Transverse colon (tissue), 4 donors: ENCODE results near the gene POLR2F. TPM values are rescaled to one million over a fixed set of nuclear protein-coding genes. Genes with fewer than 3 reads are reported as not detected.

Experiments
- DNase-seq: peaks from one replicate; pipeline ENCODE4 v3.0.0-alpha.2; 2019
- H3K27ac ChIP-seq, 4 donors: fragments of 200-600 bp; sonication (generic); 2 replicates each; pipeline ENCODE4 v1.5.1; 2016 to 2018; ENCODE audit warnings: inconsistent platforms in 4 of 4
- H3K27me3 ChIP-seq: fragments of 200-600 bp; sonication (generic); 2 replicates; pipeline ENCODE4 v1.5.1; 2017; ENCODE audit warnings: inconsistent platforms
- H3K36me3 ChIP-seq, 4 donors: fragments of 200-600 bp; sonication (generic); 2 replicates each; pipeline ENCODE4 v1.5.1; 2017 to 2019; ENCODE audit warnings: inconsistent platforms in 4 of 4
- H3K4me1 ChIP-seq, 4 donors: fragments of 200-600 bp; sonication (generic); 2 replicates each; pipeline ENCODE4 v1.5.1; 2017 to 2020; ENCODE audit warnings: inconsistent platforms in 4 of 4
- H3K4me3 ChIP-seq, 4 donors: fragments of 200-600 bp; sonication (generic); 1 replicate in 1 of 4; 2 replicates in 3 of 4; pipeline versions ENCODE4 v1.5.1 to v1.6.1; 2017 to 2019; ENCODE audit warnings: inconsistent platforms in 4 of 4
- H3K9me3 ChIP-seq, 2 donors: fragments of 200-600 bp; sonication (generic); 2 replicates each; pipeline ENCODE4 v1.5.1; 2017 to 2019; ENCODE audit warnings: inconsistent platforms in 2 of 2
- EP300 ChIP-seq: sonication (generic); formaldehyde crosslinking; IDR thresholded peaks from one replicate; pipeline ENCODE4 v1.6.1; 2017; ENCODE audit warnings: antibody characterized with exemption, low read depth
- POLR2A ChIP-seq: fragments of 450-650 bp; IDR thresholded peaks from one replicate; pipeline ENCODE4 v1.6.1; 2016; ENCODE audit warnings: antibody characterized with exemption, mild to moderate bottlenecking, moderate library complexity
- POLR2AphosphoS5 ChIP-seq, 3 donors: sonication (generic); formaldehyde crosslinking; IDR thresholded peaks; one replicate each; pipeline ENCODE4 v1.6.1; 2016; ENCODE audit warnings: antibody characterized with exemption in 3 of 3
- WGBS, 2 donors: methylation state at CpG; one replicate each; pipeline ENCODE4 v1.1.5; 2018; ENCODE audit warnings: low coverage in 1 of 2; 5-methylcytosine and 5-hydroxymethylcytosine counted together
- in situ Hi-C, 4 donors: fragments of 200-750 bp; cut with MboI; loops; one replicate each; pipeline versions ENCODE4 v1.15.0 to v1.15.1; 2017; ENCODE audit warnings: low sequenced_read_pairs in 3 of 4, low pct_ligation_motif_present in 1 of 4, low pct_unique_long_range_greater_than_20kb in 1 of 4
- intact Hi-C: fragments of 100-400 bp; cut with DNase I; formaldehyde crosslinking; loops from one replicate; pipeline ENCODE4 v1.15.1; 2023; ENCODE audit warnings: low total_unique reads
- total RNA-seq, 4 donors: library from RNA; depleted of rRNA; stranded (reverse); fragments of >200 nt; gene quantifications; one replicate each; pipeline ENCODE4 v1.1.0, GENCODE V29; 2016
- TF ChIP-seq, protein P1 (sequence below), 5 experiments: fragments of 200-600 bp in 3 of 5; fragments of 450-650 bp in 2 of 5; sonication (generic) in 3 of 5; IDR thresholded peaks; 1 replicate in 2 of 5; 2 replicates in 3 of 5; pipeline ENCODE4 v1.5.1; 2016 to 2017; ENCODE audit warnings: antibody characterized with exemption in 5 of 5, inconsistent platforms in 3 of 5, mild to moderate bottlenecking in 2 of 5, moderate library complexity in 1 of 5

POLR2F gene
- total RNA-seq, 4 donors from 2014 or later = 7.6 to 65.5 (median 32.6) TPM

DNA sequence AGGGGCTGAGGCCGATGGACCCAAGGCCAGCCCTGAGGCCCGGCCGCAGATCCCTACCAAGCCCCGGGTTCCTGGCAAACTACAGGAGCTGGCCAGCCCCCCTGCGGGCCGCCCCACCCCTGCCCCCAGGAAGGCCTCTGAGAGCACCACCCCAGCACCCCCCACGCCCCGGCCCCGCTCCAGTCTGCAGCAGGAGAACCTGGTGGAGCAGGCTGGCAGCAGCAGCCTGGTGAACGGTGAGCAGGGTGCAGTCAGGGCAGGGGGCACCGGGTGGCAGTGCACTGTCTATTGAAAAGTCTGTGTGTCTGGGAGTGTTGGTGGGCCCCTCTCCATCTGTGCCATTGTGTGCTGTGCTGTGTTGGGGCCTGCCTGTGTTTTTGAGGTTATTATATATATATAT, 31.3 kb upstream of the POLR2F start:
- intact Hi-C loops = loop anchor here (10.0 kb wide), 1 partner anchor 1343 kb away; no protein-coding TSS in a partner anchor
- in situ Hi-C loops = no loop called here
- H3K27me3 ChIP-seq = no peaks in the 10 kb centered on the region

DNA sequence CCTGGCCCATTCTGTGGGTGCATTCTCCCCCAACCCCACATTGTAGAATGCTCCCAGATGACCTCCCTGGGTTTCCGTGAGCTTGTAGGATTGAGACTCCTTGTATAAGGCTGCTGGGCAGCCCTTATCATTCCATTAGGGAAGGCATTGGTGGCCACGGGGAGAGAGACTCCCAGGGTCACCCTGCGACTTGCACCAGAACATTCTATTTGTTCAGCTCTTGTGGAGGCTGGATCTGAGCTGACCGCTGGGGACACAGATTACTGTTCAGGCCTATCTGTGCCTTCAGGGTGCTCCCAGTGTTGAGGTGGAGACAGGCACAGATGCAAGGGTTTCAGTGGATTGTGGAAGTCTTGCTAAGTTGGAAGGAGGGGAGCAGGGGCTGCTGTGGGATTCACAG, 29.6 kb upstream of the POLR2F start:
- WGBS, 2 donors = 93% methylated on average over 4 of the region's 4 CpGs; no CpG with 5 or more reads in 1 of the 2 donors
- Histone ChIP-seq H3K27me3 (no peaks in the 10 kb centered on the region), H3K36me3 (peaks cover 0 to 40% (median 20%) of the 10 kb centered on the region in 4 donors), H3K4me3 (no peak overlapping the region), H3K27ac (peak overlapping the region in 1 of 4 donors; percentile 34), H3K4me1 (no peaks in the 10 kb centered on the region), H3K9me3 (no peaks in the 10 kb centered on the region)
- intact Hi-C loops = loop anchor here (10.0 kb wide), 1 partner anchor 1341 kb away; no protein-coding TSS in a partner anchor
- DNase-seq = no peak
- in situ Hi-C loops = no loop called here
- no peak for TF ChIP-seq POLR2A
- no peak for TF ChIP-seq EP300
- TF ChIP-seq POLR2AphosphoS5 (IDR thresholded peaks at IDR 0.05) = no peak
- TF ChIP-seq, protein P1, sequence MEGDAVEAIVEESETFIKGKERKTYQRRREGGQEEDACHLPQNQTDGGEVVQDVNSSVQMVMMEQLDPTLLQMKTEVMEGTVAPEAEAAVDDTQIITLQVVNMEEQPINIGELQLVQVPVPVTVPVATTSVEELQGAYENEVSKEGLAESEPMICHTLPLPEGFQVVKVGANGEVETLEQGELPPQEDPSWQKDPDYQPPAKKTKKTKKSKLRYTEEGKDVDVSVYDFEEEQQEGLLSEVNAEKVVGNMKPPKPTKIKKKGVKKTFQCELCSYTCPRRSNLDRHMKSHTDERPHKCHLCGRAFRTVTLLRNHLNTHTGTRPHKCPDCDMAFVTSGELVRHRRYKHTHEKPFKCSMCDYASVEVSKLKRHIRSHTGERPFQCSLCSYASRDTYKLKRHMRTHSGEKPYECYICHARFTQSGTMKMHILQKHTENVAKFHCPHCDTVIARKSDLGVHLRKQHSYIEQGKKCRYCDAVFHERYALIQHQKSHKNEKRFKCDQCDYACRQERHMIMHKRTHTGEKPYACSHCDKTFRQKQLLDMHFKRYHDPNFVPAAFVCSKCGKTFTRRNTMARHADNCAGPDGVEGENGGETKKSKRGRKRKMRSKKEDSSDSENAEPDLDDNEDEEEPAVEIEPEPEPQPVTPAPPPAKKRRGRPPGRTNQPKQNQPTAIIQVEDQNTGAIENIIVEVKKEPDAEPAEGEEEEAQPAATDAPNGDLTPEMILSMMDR (IDR thresholded peaks at IDR 0.05) = no peak

More for the DNA sequence above, 31.3 kb upstream of the POLR2F start:
- no peak for DNase-seq
- no peaks in the 10 kb centered on the region for H3K4me1 ChIP-seq
- peak overlapping the region in 1 of 4 donors; percentile 46 for H3K27ac ChIP-seq
- no peak overlapping the region for H3K4me3 ChIP-seq
- H3K36me3 ChIP-seq = peaks cover 0 to 34% (median 16%) of the 10 kb centered on the region in 4 donors
- H3K9me3 ChIP-seq = no peaks in the 10 kb centered on the region
- 89 to 100% methylated on average over 1 to 5 of the region's 11 CpGs for WGBS, 2 donors
- TF ChIP-seq, protein P1 (IDR thresholded peaks at IDR 0.05) = no peak
- TF ChIP-seq EP300 (no peak), POLR2AphosphoS5 (IDR thresholded peaks at IDR 0.05) (no peak), POLR2A (no peak)

DNA sequence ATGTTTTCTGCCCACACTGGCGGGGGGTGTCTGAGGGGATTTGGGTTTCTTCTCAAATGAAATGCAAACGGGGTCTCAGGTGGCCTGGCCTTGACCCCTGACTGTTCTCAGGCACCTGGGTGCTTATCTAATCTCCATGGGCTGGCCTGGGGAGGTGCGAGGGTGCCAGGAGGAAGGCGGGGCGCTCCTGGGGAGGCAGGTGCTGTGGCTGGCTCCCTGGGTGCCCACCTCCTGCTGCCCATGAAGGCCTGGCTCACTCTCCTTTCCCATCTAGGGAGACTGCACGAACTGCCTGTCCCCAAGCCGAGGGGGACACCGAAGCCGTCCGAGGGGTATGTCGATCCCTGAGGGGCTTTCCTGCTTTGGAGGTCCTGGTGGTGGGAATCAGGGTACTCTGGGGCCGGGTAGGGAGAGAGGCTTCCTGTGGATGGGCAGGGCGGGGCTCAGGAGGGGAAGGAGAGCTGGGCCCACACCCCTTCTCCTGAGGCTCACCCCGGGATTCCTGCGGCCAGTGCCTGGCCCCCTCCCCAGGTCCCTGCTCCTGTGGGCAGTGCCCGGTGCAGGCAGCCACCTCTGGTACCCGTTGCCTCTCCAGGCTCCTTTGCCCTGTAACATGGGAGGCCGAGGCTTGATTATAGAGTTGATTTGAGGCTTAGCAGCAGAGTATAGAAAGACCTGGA, 29.0 kb upstream of the POLR2F start:
- Histone ChIP-seq H3K27ac (peak overlapping the region in 2 of 4 donors; percentile 9 to 34), H3K36me3 (peaks cover 0 to 37% (median 19%) of the 10 kb centered on the region in 4 donors)

DNA sequence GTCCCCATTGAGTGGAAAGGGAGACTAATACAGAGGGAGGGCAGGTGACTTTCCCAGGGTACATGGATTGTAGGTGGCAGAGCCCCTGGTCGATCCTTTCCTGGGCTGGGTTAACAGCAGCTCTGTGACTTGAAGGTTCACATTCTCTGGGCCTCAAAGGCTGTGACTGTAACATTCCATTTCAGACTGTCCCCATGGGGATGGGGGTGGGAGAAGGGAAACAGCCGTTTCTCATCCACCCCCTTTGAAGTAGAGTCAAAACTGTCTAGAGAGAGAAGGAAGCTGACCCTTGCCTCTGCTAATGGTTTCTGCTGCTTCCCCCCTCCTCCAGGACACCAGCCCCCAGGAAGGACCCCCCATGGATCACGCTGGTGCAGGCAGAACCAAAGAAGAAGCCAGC, 28.2 kb upstream of the POLR2F start:
- no peaks in the 10 kb centered on the region for H3K4me1 ChIP-seq
- no peaks in the 10 kb centered on the region for H3K9me3 ChIP-seq
- no peak for TF ChIP-seq POLR2AphosphoS5 (IDR thresholded peaks at IDR 0.05)
- H3K36me3 ChIP-seq = peaks cover 0 to 30% (median 15%) of the 10 kb centered on the region in 4 donors
- H3K27ac ChIP-seq = peak overlapping the region in 1 of 4 donors; percentile 30
- no peaks in the 10 kb centered on the region for H3K27me3 ChIP-seq
- no peak overlapping the region for H3K4me3 ChIP-seq
- intact Hi-C loops (loop anchor here (10.0 kb wide), 1 partner anchor 1339 kb away; no protein-coding TSS in a partner anchor), in situ Hi-C loops (no loop called here)
- DNase-seq = no peak
- WGBS, 2 donors = 77 to 100% methylated on average over 1 to 3 of the region's 3 CpGs

More for the DNA sequence above, 29.0 kb upstream of the POLR2F start:
- Histone ChIP-seq H3K4me3 (no peak overlapping the region), H3K9me3 (no peaks in the 10 kb centered on the region), H3K27me3 (no peaks in the 10 kb centered on the region), H3K4me1 (no peaks in the 10 kb centered on the region)
- 84% methylated on average over 17 of the region's 18 CpGs; no CpG with 5 or more reads in 1 of the 2 donors for WGBS, 2 donors
- no peak for DNase-seq
- in situ Hi-C loops = no loop called here
- intact Hi-C loops = loop anchor here (10.0 kb wide), 1 partner anchor 1340 kb away; no protein-coding TSS in a partner anchor
- no peak for TF ChIP-seq POLR2A
- TF ChIP-seq POLR2AphosphoS5 (IDR thresholded peaks at IDR 0.05) = no peak
- no peak for TF ChIP-seq EP300
- TF ChIP-seq, protein P1 (IDR thresholded peaks at IDR 0.05) = no peak
